Measurements from ENCODE around the gene RNF169.

Gene RNF169

DNA sequence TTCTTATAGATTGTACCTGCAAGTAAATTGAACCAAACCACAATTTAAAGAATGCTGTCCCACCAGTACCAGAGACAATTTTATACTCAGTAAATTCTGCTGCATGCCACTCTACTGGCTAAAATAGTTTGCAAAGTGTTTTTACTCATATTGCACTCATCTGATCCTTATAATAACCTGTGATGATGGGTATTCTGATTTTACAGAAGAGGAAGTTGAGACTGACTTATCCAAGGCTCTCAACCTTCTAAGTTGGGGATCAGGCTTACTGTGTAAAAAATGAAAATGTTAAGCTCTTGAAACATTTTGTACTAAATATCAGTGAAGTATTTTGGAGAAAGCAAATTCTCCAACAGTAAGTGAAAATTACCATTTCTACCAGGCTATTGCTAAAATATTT lies 37.9 kb downstream of the RNF169 start:
- DNase-seq (ENCODE audit: low read depth), result no peak
- TF ChIP-seq, protein P1, sequence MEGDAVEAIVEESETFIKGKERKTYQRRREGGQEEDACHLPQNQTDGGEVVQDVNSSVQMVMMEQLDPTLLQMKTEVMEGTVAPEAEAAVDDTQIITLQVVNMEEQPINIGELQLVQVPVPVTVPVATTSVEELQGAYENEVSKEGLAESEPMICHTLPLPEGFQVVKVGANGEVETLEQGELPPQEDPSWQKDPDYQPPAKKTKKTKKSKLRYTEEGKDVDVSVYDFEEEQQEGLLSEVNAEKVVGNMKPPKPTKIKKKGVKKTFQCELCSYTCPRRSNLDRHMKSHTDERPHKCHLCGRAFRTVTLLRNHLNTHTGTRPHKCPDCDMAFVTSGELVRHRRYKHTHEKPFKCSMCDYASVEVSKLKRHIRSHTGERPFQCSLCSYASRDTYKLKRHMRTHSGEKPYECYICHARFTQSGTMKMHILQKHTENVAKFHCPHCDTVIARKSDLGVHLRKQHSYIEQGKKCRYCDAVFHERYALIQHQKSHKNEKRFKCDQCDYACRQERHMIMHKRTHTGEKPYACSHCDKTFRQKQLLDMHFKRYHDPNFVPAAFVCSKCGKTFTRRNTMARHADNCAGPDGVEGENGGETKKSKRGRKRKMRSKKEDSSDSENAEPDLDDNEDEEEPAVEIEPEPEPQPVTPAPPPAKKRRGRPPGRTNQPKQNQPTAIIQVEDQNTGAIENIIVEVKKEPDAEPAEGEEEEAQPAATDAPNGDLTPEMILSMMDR (IDR thresholded peaks at IDR 0.05; ENCODE audit: control insufficient read depth, extremely low read depth, insufficient read depth), result no peak
- H3K4me3 ChIP-seq (ENCODE audit: low read depth, low read length), result no peak overlapping the region

DNA sequence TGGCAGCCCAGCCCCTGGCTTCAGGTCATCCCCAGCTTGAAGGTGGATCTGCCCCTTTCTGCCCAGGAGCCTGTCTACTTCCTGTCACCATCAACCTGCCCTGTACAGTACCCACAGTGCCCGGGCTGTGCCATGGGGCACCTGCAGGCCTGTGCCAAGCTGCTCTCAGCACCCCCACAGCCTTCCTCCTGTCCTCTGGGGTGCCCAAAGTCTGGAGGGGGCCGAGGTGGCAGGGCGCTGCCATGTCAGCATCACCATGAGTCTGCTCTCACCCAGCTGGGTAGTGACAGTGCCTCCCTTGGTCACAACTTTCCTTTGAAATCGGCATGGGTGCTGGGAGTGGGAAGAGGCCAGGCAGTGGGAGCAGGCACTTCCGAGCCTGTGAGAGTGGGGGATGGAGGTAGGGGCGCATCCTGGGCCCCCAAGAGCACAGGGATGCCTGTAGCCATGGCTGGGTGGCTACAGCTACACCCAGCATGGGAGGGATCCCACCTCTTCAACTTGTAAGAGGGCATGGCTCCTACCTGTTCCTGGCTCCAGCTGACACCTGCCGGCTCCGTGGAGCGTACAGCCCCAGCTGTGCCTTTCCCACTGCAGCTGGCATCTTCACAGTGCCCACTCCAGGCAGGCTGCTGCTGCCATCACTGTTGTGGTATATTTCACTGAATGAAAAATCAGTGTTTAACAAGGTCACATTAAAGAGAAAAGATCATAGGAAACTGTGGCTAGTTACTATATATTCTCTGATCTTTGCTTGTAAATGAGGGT lies 42.9 kb downstream of the RNF169 start:
- H3K4me3 ChIP-seq (ENCODE audit: low read depth, low read length), result no peak overlapping the region
- no peak for DNase-seq (ENCODE audit: low read depth)
- TF ChIP-seq, protein P1 (IDR thresholded peaks at IDR 0.05; ENCODE audit: control insufficient read depth, extremely low read depth, insufficient read depth), result no peak

DNA sequence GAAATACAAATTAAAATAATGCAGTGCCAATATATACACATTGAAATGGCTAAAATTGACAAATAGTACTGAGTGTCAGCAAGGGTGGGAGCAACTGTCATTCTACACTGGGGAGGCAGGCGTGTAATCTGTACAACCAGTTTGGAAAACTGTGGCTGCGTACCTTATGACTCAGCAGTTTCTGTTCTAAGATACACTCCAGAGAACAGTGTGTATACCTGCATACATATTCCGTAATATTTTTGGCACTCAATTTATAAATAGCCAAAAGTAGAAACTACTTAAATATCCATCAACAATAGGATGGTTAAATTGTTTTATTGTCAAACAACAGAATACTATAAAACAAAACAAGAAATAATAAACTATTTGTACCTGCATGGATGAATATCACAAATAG lies 57.6 kb downstream of the RNF169 start:
- H3K4me3 ChIP-seq (ENCODE audit: low read depth, low read length), result 0 out of 2 replicates have a peak overlapping the region, but pooled peaks have one; percentile 1
- TF ChIP-seq, protein P1 (IDR thresholded peaks at IDR 0.05; ENCODE audit: control insufficient read depth, extremely low read depth, insufficient read depth), result no peak
- DNase-seq (ENCODE audit: low read depth), result peak; percentile 77

DNA sequence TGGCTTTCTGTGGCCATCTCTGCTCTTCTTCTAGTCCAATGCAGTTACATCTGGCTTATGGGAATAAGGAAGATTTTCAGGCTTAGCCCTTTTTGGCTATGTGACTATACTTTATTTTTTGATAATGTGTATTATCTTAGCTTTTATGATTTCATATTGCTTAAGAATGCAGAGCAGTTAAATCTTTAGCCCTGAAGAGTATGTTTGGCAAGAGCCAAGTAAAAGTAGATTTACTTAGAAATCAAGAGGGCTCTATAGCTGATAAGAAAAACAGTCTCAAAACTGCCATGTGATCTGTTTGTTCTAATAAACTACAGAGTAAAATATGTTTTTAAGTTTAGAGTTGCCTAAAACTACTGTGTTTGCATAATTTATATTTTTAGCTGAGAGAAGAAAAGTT lies 61.2 kb downstream of the RNF169 start:
- TF ChIP-seq, protein P1 (IDR thresholded peaks at IDR 0.05; ENCODE audit: control insufficient read depth, extremely low read depth, insufficient read depth), result no peak
- no peak overlapping the region for H3K4me3 ChIP-seq (ENCODE audit: low read depth, low read length)
- no peak for DNase-seq (ENCODE audit: low read depth)

DNA sequence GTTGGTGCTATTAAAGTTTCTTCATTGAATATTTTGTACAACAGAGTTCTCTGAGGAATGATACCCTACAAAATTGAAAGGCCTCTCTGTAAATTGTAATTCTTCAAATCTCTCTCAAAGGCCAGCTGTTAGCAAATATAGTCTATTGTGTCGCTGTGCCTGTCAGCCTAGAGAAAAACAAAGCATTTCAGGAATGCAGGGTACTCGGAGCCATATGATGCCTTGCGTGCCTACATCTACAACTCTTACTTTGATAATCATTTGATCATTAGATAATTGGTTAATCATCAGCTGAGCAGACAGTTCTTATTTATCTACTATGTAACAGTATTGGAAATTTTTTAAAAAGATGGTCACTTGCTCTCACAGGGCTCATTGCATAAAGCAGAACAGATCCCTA lies 67.3 kb downstream of the RNF169 start:
- no peak for DNase-seq (ENCODE audit: low read depth)
- TF ChIP-seq, protein P1 (IDR thresholded peaks at IDR 0.05; ENCODE audit: control insufficient read depth, extremely low read depth, insufficient read depth), result no peak
- no peak overlapping the region for H3K4me3 ChIP-seq (ENCODE audit: low read depth, low read length)

DNA sequence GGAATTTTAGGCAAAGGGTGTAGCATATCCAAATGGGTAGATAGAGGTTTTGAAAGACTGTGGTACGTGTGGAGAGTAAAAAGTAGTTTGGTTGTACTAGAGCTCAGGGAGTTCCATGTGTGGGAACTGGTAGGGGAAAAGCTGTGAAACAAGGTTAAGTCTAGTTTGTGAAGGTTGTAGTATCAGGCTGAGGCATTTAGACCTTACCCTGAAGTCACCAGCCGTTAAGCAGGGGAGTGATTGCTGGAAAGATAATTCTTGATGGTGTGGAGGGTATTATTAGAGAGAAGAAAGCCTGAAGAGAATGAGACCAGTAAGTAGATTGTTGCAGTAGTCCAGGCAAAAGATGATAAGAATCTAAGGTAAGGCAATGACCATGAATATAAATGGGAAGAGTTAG lies 68.0 kb downstream of the RNF169 start:
- no peak for DNase-seq (ENCODE audit: low read depth)
- TF ChIP-seq, protein P1 (IDR thresholded peaks at IDR 0.05; ENCODE audit: control insufficient read depth, extremely low read depth, insufficient read depth), result no peak
- no peak overlapping the region for H3K4me3 ChIP-seq (ENCODE audit: low read depth, low read length)

All from LNCaP clone FGC (cell line).